HG02571 (cell line): Measurements from ENCODE around the gene MTA1.
A peak's percentile ranks its signal among the peaks of the same experiment; 100 is the strongest.

Source experiments
- ATAC-seq: cut with Tn5 transposase; IDR thresholded peaks from one replicate; pipeline ENCODE4 v1.9.1; 2021; ENCODE audit warnings: mild to moderate bottlenecking, moderate library complexity; ENCODE audit not compliant: unreplicated experiment

Gene MTA1

DNA sequence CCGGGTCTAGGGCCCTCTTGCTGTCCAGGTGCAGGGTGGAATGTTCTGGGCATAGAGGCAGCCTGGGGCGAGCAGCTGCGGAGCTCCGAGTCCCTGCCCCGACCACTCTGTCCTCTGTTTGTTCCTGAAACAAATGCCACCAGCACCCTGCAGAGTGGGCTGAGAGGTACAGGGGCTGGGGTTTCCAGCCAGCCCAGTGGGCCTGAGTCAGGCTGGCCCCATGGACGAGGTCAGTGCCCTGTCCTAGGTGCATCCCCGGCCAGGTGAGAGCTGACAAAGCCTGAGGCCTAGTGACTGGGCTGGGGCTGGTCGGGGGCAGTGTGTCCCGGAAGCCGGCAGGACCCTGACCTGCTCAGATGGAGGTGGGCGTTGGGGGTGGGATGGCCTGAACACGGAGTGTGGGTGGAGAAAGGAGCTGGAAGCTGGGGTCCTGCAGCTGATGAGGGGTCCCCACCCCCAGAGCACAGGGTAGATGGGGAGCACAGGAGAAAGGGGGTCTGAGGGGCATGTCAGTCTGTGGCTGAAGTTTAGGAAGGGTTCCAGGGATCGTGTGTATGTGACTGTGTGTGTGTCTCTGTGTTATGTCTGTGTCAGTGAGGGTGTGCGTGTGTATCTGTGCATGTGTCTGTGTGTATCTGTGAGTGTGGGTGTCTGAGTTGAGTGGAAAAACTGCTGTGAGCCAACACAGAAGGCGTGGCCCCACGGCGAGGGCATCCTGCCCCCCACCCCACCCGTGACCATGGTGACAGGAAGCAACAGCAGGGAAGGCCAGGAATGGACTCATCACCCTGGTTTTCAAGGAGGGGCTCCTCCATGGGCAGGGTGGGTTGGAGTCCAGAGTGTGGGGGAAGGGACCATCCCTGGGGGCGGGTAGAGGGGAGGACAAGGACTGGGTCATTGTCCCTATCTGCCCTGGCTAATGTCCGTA lies 64.7 kb downstream of the MTA1 start:
- no peak for ATAC-seq

DNA sequence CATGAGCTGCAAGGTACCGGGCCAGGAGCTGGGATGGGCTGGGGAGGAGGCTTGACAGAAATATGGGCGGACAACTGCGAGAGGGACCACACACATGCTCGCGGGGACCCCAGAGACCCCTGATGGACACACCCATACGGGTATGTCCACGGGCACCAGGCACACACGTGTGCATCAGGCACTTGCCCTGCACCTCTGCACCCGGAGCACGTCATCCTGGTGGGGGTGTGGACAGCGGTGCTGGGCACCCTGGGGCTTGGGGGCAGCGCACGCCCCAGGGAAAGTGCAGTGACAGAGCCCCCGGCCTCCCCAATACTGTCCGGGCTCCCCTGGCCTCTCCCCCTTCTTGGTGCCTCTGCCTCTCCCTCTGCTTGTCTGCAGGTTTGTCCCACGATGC lies 65.4 kb downstream of the MTA1 start:
- ATAC-seq, result no peak

DNA sequence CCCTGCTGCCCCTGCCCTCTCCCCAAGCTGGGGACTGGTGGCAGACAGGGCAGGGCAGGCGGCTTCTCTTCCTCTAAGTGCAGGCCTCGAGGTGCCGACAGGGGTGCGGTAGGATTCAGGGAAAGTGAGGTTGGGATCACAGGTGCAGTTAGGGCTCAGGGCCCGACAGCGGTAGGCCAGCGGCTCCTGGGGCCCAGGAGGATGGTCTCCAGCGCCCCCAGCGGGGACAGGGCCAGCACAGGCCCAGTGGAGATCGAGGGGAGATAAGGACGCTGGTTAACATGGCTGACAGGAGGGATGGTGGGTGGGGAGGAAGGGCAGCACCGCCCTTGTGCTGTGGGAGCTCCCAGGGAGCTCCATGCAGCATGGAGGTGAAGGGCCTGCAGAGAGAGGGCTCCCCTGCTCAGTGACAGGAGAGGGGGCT lies 66.1 kb downstream of the MTA1 start:
- ATAC-seq, result no peak

DNA sequence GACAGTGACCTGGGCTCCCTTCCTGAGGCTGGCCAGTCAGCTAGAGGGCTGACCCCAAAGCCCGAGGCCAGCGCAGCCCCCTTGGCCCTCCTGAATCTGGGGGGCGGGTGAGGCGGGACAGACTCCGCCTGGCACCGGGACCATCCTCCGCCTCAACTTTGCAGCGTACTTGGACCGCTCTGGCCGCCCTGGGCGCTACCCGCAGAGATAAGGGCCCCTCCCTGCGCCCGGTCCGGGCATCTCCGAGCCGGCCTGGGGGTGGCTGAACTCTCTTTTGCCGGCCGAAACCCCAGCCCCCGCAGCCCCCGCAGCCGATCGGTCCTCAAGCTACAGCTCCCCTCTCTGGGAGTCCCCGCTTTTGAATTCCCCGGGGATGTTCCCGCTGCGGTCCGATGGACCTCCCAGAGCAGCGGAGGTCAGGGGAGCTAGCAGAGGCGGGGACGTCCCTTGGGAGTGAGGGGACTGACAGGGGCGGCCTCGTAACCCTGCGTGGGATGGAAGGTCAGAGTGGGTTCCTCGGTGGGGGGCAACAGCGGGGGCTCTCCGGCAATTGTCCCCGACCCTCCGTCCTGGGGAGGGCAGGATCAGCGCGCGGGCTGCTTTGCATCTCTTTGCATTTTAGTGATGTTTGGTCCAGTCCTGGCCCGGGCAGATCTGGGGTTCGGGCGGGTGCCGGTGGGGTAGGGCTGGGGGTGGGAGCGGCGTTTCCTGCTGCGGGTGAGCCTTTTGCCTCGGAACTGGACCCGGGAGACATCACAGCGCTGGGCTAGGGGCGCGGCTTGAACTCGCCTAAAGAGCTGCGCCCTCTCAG lies 66.7 kb downstream of the MTA1 start, which contains the start of gene CRIP1:
Gene CRIP1, plus strand, starts transcription at position 724 of the 811 bp plus-strand sequence. CDS start 374 bp downstream, outside the sequence.
- ATAC-seq, result no peak

DNA sequence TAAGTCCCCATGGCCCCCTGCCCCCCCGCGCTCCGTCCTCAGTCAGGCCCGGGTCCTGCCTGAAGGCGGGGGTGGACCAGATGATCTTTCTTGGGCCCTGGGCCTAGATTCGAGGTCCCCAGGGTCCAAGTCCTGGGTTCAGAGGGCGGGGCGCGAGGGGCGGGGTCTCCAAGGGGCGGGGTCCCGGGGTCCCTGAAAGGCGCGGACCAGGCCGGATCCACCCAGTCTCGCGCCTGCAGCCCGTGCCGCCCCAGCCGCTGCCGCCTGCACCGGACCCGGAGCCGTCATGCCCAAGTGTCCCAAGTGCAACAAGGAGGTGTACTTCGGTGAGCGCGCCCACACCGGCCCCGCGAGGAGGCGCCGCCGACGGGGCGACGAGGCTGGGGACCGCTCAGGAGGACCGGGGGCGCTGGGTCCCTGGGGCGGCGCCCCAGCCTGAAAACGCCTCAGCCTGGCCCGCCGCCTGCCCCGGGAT lies 67.4 kb downstream of the MTA1 start:
- ATAC-seq, result no peak

DNA sequence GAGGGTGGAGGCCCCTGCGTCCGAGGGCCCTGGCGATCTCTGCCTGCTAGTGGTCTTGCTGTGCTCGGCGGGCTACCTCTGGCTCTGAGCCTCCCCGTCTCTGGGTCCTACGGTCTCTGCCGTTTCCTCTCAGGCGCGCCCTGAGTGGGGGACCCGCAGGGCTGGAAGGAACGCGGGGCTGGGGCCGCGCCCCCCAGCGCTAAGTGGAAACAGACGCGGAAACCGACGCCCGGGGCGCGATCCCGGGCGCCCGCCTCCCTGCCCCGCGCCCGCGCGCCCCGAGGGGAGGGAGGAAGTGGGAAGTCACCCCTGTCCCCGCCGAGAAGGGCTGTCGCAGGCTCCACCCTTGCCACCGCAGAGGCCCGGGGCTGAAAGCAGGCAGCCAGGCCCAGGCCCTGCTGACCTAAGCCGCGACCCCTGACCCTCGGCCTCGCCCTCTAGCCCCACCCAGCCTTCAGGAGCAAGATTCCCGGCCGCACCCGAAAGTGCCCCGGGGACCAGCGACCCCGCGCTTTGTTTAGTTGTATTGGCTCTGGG lies 67.9 kb downstream of the MTA1 start:
- ATAC-seq, result no peak

DNA sequence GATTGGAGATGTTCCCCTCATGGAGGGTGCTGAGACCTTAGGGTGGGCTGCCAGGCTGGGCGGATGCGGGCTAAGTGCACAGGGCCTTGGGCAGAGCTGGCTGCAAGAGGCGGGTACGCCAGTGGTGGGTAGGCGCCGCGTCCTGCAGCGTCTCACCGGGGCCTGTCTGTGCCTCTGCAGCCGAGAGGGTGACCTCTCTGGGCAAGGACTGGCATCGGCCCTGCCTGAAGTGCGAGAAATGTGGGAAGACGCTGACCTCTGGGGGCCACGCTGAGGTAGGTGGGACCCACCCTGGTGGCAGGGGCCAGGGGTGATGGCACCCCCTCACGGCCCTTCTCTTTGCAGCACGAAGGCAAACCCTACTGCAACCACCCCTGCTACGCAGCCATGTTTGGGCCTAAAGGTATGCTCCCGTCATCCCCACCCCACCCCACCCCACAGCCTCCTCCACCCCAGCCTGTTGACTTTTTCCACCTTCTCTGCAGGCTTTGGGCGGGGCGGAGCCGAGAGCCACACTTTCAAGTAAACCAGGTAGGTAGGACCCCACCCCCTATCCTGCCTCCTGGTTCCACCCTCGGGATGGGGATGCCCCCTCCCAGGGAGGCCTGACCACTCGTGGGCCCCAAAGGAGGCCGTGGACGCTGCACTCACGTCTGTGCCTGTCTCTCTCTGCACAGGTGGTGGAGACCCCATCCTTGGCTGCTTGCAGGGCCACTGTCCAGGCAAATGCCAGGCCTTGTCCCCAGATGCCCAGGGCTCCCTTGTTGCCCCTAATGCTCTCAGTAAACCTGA lies 68.6 kb downstream of the MTA1 start:
- ATAC-seq, result no peak

DNA sequence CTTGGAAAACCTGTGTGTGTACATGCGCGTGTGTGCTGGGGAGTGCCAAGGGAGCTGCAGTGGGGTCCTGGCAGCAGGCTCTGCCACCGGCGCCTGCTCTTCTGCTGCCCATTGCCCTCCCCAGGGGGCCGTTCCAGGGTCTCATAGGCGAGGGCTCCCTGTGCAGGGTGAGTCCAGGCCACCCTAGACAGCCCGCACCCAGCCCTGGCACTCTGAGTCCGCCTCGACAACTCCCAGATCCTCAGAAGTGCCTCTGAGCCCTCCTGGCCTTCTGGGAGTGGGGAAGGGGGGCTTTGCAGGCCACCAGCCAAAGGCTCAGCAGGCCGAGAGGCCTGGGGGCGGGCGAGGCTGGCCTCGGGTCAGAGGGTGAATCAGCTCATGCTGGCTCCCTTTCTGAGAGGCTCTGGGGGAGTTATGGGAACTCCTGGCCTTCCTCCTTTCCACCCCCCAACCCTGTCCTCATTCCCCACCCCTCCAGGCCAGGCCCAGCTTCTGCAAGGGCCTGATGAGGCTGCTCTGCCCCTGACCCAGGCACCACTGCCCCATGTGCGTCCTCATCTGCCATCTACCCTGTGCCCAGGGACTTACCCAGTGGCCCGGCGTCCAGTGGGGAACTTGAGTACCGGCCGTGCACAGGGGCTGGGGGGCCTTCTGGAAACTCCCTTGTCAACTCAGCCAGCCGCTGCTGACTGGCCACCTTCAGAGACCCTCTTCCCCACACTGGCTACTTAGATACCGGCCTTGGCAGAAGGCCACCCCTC lies 69.3 kb downstream of the MTA1 start:
- no peak for ATAC-seq

DNA sequence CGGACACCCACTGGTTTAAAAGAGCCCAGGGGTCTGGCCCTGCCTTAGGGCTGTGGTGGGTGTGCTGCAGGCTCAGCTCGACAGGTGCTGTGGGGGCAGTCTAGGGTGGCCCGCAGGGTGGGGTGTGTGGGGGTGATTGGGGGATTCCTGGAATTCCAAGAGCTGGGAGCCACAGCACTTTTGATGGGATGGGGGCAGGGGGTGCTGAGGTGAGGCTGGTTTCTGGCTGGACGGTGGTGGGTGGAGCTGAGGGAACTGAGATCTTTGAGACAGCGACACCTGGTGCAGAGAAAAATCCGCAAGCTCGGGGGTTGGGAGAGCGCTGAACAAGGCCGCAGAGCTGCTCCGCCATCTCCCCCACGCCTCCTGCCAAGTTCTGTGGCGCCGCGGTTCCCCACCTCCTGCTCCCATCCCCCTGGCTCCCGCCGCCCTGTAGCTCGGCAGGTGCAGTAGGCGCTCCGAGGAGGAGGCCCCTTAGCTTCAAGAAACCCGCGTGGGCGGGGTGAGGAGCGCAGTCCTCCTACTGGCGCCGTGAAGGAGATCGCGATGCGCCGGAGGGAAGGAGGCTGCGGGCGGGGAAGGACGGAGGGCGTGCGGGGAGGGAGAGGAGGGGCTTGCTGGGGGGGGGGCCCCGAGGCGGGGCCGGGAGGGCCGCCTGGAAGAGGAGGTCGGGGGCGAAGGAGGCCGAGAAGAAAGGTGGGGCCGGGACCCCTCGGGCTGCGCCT lies 70.1 kb downstream of the MTA1 start:
- ATAC-seq, result no peak

DNA sequence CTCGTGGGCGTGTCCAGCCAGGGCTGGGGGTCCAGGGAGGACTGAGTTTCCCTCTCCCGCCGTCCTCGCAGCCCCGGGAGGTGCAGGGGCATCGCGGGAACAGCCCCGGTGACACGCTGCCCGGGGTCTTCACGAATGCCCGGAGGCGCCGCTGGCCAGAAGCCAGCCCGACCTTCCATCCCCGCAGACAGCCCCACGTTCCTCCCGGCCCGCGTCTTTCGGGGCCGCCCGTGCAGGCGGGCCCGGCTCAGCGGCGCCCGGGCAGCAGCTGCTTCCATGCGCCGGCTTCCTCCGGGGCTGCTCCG lies 70.6 kb downstream of the MTA1 start:
- peak; percentile 0 for ATAC-seq

DNA sequence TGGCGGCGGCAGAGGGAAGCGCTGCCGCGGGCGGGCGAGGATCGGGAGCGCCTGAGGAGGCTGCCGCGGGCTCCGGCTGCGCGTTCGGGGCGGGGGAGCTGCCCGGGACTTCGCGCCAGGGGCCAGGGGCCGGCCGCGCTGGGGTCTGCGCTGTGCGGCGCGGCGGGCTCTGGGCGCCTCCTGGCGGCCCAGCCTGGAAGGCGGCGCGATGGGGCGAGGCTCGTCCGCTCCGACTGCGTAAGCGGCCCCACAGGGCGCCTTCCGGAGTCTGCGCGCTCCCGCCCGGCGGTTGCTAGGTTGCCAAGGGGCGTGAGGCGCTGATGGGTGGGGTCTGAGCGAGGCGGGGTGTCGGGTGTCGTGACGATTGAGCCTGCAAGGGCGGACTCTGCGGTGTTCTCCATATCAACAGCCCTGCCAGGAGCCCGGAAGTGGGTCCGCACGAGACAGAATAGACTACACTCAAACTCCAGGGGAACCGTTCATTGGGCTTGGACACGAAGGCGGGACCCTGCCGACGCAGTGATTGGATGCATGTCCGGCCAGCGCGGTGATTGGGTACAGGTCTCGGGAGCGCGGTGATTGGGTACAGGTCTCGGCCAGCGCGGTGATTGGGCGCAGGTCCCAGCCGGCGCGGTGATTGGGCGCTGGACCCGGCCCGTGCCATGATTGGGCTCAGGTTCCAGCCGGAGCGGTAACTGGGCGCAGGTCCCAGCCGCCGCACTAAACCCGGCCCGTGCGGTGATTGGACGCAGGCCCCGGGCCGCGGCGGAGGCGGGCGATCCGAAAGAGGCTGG lies 71.1 kb downstream of the MTA1 start, which contains the start of gene TEDC1:
Gene TEDC1, plus strand, starts transcription at position 675 of the 794 bp plus-strand sequence. CDS start 130 bp downstream, outside the sequence.
- ATAC-seq, result peak; percentile 65

DNA sequence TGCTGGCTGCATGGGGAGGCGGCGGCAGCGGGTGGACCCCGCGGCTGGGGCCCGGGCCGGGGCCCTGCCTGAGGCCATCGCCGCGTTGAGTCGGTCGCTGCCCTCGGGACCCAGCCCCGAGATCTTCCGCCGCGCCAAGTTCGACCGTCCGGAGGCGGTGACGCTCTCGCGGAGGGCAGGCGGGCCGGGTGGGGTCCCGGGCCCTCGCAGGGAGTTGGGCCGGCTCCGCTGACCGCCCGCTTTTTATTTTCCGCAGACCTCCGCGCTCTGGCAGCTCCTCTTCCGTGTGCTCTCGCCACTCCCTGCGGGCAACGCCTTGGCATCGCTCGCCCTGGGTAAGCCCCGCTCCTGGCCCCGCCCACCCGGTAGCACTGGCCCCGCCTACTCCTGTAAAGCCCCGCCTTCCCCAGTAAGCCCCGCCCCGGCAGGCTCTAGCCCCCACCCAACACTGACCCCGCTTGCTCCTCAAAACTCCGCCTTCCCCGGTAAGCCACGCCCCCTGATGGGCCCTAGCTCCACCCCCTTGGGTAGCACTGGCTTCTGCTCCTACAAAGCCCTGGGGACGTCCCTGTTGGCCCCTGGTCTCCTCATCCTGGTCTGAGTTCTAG lies 71.8 kb downstream of the MTA1 start:
- ATAC-seq, result no peak

DNA sequence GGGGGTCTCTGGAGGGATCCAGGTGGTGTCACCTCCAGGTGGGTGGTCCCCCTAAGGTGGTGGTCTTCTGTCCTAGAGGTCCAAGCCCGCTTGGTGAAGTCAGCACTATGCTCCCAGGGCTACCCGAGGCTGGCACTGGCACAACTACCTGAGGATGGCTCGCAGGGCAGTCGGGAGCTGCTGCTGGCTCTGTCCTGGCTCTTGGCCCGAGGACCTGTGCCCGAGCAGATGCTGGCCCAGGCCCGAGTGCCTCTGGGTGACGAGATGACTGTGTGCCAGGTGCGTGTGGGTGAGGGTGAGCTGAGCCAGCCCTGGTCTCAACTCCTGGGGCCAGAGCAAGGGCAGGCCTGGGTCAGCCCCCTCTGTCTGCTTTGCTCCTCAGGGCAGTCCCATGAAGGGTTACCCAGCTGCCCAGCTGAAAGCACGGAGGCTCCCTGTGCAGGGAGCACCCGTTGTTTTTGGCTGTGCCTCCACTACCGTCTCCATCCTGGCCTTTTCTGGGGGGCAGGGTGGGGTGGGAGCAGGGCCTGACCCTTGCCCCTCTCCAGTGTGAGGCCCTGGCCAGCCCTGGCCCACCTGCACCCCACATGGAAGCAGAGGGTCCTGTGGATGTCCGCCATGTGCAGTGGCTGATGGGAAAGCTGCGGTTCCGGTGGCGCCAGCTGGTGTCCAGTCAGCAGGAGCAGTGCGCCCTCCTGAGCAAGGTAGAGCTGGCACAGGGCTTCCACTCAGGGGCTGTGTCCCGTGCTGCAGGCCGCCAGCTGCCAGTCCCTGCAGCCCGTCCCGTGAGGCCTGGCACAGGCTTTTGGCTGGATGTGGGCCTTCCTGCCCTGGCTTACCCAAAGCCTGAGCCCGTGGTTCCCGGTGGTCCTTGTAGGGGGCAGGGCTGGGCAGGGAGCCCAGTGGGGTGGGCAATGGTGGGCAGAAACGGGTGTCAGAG lies 72.7 kb downstream of the MTA1 start:
- ATAC-seq, result no peak

DNA sequence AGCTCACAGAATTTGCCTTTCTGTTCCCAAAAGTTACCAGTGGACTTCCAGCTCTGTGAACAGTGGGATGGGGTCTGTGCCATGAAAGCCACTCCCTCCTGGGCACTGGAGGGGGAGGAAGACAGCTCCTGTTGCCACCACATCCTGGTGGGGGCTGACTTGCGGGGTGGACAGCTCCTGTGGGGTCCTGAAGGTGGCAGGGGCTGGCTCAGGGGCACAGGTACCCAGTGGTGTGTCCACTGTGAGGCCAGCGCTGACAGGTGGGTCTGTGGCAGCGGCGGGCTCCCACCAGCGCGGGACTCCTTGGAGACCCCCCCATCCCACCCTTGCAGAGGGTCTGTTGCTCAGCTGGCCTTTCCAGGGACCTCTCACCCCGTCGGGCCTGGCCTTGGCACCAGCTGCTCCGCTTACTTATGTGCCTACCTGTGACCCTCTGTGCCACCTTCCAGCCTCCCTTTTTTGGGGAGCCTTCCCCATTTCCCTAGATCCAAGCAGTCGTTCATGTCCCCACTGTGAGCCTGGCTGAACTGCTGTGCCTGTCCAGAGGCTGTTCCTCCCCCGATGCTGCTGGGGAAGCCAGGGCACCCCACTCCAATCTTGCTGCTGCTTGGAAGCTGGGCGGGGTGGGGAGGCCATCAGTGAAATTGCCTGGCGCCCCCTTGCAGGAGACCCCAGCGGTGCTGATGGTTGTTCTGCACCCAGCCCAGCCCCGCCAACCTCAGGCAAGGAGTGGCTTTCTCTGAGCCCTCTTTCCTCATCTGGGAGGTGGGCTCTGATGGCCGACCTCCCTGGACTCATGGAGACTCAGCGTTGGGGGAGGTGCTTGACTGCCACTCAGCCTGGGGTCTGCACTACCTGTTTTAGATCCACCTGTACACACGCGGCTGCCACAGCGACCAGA lies 73.6 kb downstream of the MTA1 start:
- ATAC-seq, result no peak

DNA sequence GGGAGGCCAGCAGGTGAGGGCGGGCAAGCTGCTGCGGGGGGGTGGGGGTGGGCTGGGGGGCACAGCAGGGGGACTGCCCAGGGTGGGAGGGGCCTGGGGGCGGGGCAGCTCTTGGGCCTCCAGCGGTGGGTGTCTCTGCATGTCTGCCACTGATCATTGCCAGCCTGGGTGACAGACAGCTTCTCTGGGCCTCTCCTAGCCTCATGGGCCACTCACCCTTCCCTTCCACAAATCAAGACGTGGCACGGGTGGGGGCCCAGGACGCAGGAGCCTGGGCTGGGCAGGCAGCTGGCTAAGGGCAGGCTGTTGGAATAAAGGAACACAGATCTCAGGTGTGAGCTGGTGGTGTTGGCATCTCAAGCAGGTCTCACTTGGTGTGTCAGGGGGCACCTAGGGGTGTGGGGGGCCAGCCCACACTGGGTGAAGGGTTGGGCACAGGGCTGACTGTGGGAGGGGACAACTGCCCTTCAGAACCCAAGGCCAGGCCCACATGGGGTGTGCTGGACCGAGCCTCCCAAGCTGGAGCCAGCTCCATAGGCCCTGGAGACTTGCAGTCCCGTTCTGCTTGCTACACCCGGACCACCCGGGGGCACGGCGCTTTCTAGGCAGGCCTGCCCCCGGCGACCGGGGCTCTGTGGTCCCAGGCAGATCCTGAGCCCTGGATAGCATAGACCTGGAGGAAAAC lies 74.4 kb downstream of the MTA1 start:
- no peak for ATAC-seq

DNA sequence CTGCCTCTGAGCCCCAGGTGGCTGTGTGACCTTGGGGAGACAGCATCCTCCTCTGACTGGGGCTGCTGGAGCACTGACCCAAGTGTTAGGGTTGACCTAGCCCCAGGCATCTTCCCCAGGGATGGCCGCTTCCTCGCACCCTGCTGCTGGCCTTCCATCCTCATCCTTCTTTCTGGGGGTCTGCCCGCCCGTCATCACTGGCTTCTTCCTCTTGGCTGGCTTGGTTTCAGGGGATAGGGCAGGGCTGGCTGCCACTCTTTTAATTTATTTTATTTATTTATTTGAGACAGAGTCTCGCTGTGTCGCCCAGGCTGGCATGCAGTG lies 74.9 kb downstream of the MTA1 start:
- ATAC-seq, result no peak
